ENCODE data around the gene SPACA7. TPM values are rescaled to one million over a fixed set of nuclear protein-coding genes. Genes with fewer than 3 reads are reported as not detected.

The SPACA7 gene
- polyA plus RNA-seq, 3 donors: not detected

DNA sequence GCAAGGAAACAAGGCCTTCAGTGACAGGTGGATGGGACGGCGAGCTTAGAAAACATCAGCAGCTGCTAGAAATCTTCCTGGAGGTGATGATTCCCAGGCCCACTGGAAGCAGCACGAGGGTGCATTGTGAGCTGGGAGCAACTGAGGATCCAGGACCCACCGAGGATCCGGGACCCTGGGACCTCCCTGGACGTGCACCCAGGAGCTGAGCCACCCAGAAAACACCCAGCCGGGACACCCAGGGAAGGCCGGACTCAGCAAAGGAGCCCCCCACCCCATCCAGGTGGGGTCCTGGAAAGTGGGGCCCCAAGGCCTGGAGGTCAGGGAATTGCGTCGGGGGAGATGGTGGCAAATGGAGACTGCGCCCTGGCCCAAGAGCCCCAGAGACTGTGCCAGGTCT, 22.3 kb upstream of the SPACA7 start:
- Histone ChIP-seq H3K79me2 (ENCODE audit: insufficient read depth, low read length) (no peaks in the 10 kb centered on the region), H3K9ac (ENCODE audit: insufficient read depth, low read length, poor library complexity, severe bottlenecking) (no peak overlapping the region), H3K36me3 (replicated peaks in 1 of 2; ENCODE audit: control insufficient read depth in 1 of 2, insufficient read depth in 2 of 2, low read length in 2 of 2) (no peaks in the 10 kb centered on the region), H4K20me1 (ENCODE audit: insufficient read depth, low read length) (no peaks in the 10 kb centered on the region), H3K27me3 (ENCODE audit: control insufficient read depth in 2 of 2, insufficient read depth in 2 of 2, low read length in 2 of 2) (no peaks in the 10 kb centered on the region), H3K4me3 (replicated peaks in 1 of 3; ENCODE audit: low read depth in 2 of 3, low read length in 3 of 3) (no peak overlapping the region), H3K9me3 (replicated peaks in 1 of 2; ENCODE audit: control insufficient read depth in 1 of 2, insufficient read depth in 1 of 2, low read length in 2 of 2) (no peaks in the 10 kb centered on the region), H3K4me1 (ENCODE audit: control insufficient read depth in 1 of 2, insufficient read depth in 2 of 2, low read length in 2 of 2) (no peaks in the 10 kb centered on the region), H3K4me2 (replicated peaks; ENCODE audit: extremely low read depth, low read length, poor library complexity, severe bottlenecking) (no peak overlapping the region), H2AFZ (ENCODE audit: insufficient read depth, low read depth, low read length, poor library complexity, severe bottlenecking) (no peak overlapping the region), H3K27ac (ENCODE audit: low read depth in 1 of 2, low read length in 2 of 2) (no peak overlapping the region)
- 92% methylated on average over 8 of the region's 11 CpGs for WGBS (ENCODE audit: insufficient coverage)
- no peak for DNase-seq
- Mint-ChIP-seq H3K27ac (no peak overlapping the region), H3K4me1 (no peaks in the 10 kb centered on the region), H3K27me3 (ENCODE audit: low read depth in 3 of 3) (peaks cover 4 to 18% (median 10%) of the 10 kb centered on the region in 3 donors), H3K4me3 (peak overlapping the region in 1 of 2 donors; percentile 4), H3K36me3 (no peaks in the 10 kb centered on the region), H3K9me3 (peaks cover 0 to 7% (median 1%) of the 10 kb centered on the region in 7 donors)
- TF ChIP-seq, protein P1, sequence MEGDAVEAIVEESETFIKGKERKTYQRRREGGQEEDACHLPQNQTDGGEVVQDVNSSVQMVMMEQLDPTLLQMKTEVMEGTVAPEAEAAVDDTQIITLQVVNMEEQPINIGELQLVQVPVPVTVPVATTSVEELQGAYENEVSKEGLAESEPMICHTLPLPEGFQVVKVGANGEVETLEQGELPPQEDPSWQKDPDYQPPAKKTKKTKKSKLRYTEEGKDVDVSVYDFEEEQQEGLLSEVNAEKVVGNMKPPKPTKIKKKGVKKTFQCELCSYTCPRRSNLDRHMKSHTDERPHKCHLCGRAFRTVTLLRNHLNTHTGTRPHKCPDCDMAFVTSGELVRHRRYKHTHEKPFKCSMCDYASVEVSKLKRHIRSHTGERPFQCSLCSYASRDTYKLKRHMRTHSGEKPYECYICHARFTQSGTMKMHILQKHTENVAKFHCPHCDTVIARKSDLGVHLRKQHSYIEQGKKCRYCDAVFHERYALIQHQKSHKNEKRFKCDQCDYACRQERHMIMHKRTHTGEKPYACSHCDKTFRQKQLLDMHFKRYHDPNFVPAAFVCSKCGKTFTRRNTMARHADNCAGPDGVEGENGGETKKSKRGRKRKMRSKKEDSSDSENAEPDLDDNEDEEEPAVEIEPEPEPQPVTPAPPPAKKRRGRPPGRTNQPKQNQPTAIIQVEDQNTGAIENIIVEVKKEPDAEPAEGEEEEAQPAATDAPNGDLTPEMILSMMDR (IDR thresholded peaks at IDR 0.05): no peak
- intact Hi-C loops (cut with micrococcal nuclease): no loop called here

DNA sequence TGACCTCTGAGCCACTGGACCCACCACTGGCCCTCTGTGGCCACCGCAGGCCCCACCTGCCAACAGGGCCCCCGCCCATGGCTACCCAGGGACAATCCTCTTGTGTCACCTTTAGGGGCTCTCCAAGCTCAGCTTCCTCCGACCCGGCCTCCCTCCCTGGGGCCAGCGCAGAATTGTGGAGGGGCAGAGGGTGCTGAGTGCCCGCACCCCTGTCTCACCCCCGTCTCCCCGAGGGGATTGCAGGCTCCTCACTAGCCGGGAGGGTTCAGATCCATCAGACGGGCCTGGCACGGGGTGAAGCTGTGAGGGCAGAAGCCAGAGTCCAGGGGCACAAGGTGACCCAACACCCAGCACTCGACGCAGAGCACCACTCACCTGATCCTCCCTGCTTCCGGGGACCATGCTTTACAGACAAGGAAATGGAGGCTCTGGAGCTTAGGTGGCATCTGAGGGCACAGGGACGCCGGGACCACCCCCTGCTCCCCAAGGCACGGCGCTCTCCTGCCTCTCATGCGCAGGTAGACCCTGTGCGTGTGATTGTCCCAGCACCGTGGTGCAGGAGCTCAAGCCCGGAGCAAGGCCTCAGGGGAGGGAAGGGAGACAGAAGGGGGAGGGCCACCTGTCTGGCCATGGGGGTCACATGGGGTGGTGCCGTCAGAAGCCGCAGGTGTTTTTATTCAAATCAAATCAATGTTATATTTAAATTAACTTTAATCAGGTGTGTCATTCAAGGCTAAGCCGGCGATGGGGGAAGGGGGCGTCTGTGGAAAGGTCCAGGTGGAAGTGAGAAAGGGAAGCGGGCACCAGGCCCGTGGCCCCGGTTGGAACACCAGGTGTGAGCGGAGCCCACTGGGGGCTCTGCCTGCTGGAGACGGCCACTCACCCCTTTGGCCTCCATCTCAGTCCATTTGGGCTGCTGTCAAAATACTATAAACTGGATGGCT, 21.6 kb upstream of the SPACA7 start:
- Mint-ChIP-seq H3K9me3 (peaks cover 0 to 7% (median 1%) of the 10 kb centered on the region in 7 donors), H3K4me3 (no peak overlapping the region), H3K36me3 (no peaks in the 10 kb centered on the region), H3K27me3 (ENCODE audit: low read depth in 3 of 3) (peaks cover 3 to 12% (median 5%) of the 10 kb centered on the region in 3 donors), H3K4me1 (no peaks in the 10 kb centered on the region), H3K27ac (no peak overlapping the region)
- DNase-seq: no peak
- Histone ChIP-seq H3K36me3 (replicated peaks in 1 of 2; ENCODE audit: control insufficient read depth in 1 of 2, insufficient read depth in 2 of 2, low read length in 2 of 2) (no peaks in the 10 kb centered on the region), H3K4me3 (replicated peaks in 1 of 3; ENCODE audit: low read depth in 2 of 3, low read length in 3 of 3) (no peak overlapping the region), H3K79me2 (ENCODE audit: insufficient read depth, low read length) (no peaks in the 10 kb centered on the region), H3K9ac (ENCODE audit: insufficient read depth, low read length, poor library complexity, severe bottlenecking) (no peak overlapping the region), H3K9me3 (replicated peaks in 1 of 2; ENCODE audit: control insufficient read depth in 1 of 2, insufficient read depth in 1 of 2, low read length in 2 of 2) (no peaks in the 10 kb centered on the region), H3K4me1 (ENCODE audit: control insufficient read depth in 1 of 2, insufficient read depth in 2 of 2, low read length in 2 of 2) (no peaks in the 10 kb centered on the region), H3K27ac (ENCODE audit: low read depth in 1 of 2, low read length in 2 of 2) (no peak overlapping the region), H2AFZ (ENCODE audit: insufficient read depth, low read depth, low read length, poor library complexity, severe bottlenecking) (no peak overlapping the region), H3K27me3 (ENCODE audit: control insufficient read depth in 2 of 2, insufficient read depth in 2 of 2, low read length in 2 of 2) (no peaks in the 10 kb centered on the region), H4K20me1 (ENCODE audit: insufficient read depth, low read length) (no peaks in the 10 kb centered on the region), H3K4me2 (replicated peaks; ENCODE audit: extremely low read depth, low read length, poor library complexity, severe bottlenecking) (no peak overlapping the region)
- whole genome bisulfite sequencing (ENCODE audit: insufficient coverage): 86% methylated on average over 22 of the region's 32 CpGs
- intact Hi-C loops (cut with micrococcal nuclease): no loop called here
- TF ChIP-seq, protein P1 (IDR thresholded peaks at IDR 0.05): no peak

Data from CD14-positive monocyte (primary cell).